CD4-positive, alpha-beta T cell (primary cell): ENCODE data around the gene ZNF747. TPM values are rescaled to one million over a fixed set of nuclear protein-coding genes. Genes with fewer than 3 reads are reported as not detected.

Experiments used
- ATAC-seq: fragments of 200-7000 bp; cut with Tn5 transposase; one replicate; pipeline ENCODE4 v1.10.0; 2022; ENCODE audit warnings: mild to moderate bottlenecking; ENCODE audit not compliant: poor library complexity
- CTCF ChIA-PET: fragments of 350-600 bp; sonication (Branson Sonifier 250); formaldehyde crosslinking; loops from one replicate; lab custom pipeline; 2021; ENCODE audit warnings: antibody characterized with exemption, inconsistent platforms; lab: Charles Lee
- POLR2A ChIA-PET: fragments of 350-600 bp; sonication (Branson Sonifier 250); formaldehyde crosslinking; loops from one replicate; lab custom pipeline; 2021; ENCODE audit warnings: antibody characterized with exemption, inconsistent platforms; lab: Charles Lee
- DNase-seq, 14 experiments: peaks; one replicate each; pipeline ENCODE4 v3.0.0-alpha.2; 2013 to 2020; ENCODE audit warnings: mixed read lengths in 2 of 14
- H3K27ac ChIP-seq, 2 donors: one replicate each; pipeline versions ENCODE4 v1.5.1 to v1.7.0; 2013; ENCODE audit warnings: low read length in 2 of 2, low read depth in 1 of 2, mild to moderate bottlenecking in 1 of 2
- H3K27me3 ChIP-seq, 2 experiments: 1 replicate in 1 of 2; 2 replicates in 1 of 2; pipeline versions ENCODE4 v1.6.1 to v1.7.0; 2013; ENCODE audit warnings: low read length in 2 of 2, control low read depth in 1 of 2, mild to moderate bottlenecking in 1 of 2, moderate library complexity in 1 of 2; ENCODE audit not compliant: insufficient read depth in 2 of 2, control insufficient read depth in 1 of 2
- H3K36me3 ChIP-seq: one replicate; pipeline ENCODE4 v1.6.1; 2013; ENCODE audit warnings: low read length, control low read depth; ENCODE audit not compliant: insufficient read depth
- H3K4me1 ChIP-seq: one replicate; pipeline ENCODE4 v1.6.1; 2013; ENCODE audit warnings: low read length, control low read depth; ENCODE audit not compliant: insufficient read depth
- H3K4me3 ChIP-seq: one replicate; pipeline ENCODE4 v1.5.1; 2013; ENCODE audit warnings: mild to moderate bottlenecking, low read length, moderate library complexity
- H3K9me3 ChIP-seq, 2 experiments: 1 replicate in 1 of 2; 2 replicates in 1 of 2; pipeline versions ENCODE4 v1.6.1 to v1.7.0; 2013; ENCODE audit warnings: low read length in 2 of 2, mild to moderate bottlenecking in 2 of 2, control low read depth in 1 of 2, moderate library complexity in 1 of 2; ENCODE audit not compliant: control insufficient read depth in 1 of 2, insufficient read depth in 1 of 2
- H3K27ac Mint-ChIP-seq: one replicate; pipeline ENCODE4 v1.8.0; 2020; ENCODE audit warnings: mixed read lengths
- H3K27me3 Mint-ChIP-seq: one replicate; pipeline ENCODE4 v1.8.0; 2021; ENCODE audit warnings: mixed read lengths
- H3K36me3 Mint-ChIP-seq: one replicate; pipeline ENCODE4 v1.8.0; 2021; ENCODE audit warnings: low read depth, mixed read lengths
- H3K4me1 Mint-ChIP-seq: one replicate; pipeline ENCODE4 v1.8.0; 2021; ENCODE audit warnings: low read depth, mixed read lengths
- H3K4me3 Mint-ChIP-seq: one replicate; pipeline ENCODE4 v1.8.0; 2020; ENCODE audit warnings: mild to moderate bottlenecking, mixed read lengths
- H3K9me3 Mint-ChIP-seq: one replicate; pipeline ENCODE4 v1.8.0; 2020; ENCODE audit warnings: mixed read lengths
- intact Hi-C, 2 experiments: fragments of 100-400 bp; cut with DNase I in 1 of 2; cut with micrococcal nuclease in 1 of 2; formaldehyde crosslinking; loops; one replicate each; pipeline versions ENCODE4 v1.15.1 to v1.9.0; 2023 to 2025; cut with DNase I, micrococcal nuclease
- total RNA-seq, 174 experiments: library from RNA in 2 of 174; stranded (reverse) in 2 of 174; gene quantifications; one replicate each; pipeline ENCODE4 v1.2.3 and lab custom pipeline; 2021 to 2026
- TF ChIP-seq, protein P1 (sequence below): fragments of 200-600 bp; IDR thresholded peaks from one replicate; pipeline ENCODE4 v1.8.0; 2022; ENCODE audit warnings: antibody characterized with exemption, mild to moderate bottlenecking

Gene ZNF747
- total RNA-seq, 2 experiments from 2014 or later = 6.3 to 6.7 TPM

DNA sequence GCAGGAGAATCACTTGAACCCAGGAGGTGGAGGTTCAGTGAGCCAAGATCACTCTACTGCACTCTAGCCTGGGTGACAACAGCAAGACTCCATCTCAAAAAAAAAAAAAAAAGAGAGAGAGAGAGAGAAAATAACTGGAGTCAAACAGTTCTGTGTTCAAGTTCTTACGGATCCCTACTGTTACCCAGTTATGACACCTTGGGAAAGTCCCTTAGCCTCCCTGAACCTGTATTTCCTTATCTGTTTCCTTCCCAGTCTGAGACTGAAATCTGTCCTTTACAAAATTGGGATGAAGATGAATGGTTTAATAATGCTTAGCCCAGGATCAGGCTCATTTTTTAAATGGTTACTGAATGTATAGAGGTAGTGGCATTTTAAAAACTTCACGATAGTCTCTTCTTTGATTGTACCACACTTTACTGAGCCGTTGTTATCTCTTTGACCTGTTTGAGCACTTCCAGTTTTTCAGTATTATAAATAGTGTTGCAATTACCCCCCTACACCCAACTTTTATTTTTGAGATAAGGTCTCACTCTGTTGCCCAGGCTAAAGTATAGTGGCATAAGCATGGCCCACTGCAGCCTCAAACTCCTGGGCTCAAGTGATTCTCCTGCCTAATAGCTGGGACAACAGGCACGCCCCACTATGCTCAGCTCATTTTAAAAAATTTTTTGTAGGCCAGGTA lies 25.4 kb downstream of the ZNF747 start:
- H3K36me3 Mint-ChIP-seq = peaks cover 85% of the 10 kb centered on the region
- H3K36me3 ChIP-seq = peaks cover 90% of the 10 kb centered on the region
- ChIA-PET CTCF (no interaction called here), POLR2A (no interaction called here)
- TF ChIP-seq, protein P1, sequence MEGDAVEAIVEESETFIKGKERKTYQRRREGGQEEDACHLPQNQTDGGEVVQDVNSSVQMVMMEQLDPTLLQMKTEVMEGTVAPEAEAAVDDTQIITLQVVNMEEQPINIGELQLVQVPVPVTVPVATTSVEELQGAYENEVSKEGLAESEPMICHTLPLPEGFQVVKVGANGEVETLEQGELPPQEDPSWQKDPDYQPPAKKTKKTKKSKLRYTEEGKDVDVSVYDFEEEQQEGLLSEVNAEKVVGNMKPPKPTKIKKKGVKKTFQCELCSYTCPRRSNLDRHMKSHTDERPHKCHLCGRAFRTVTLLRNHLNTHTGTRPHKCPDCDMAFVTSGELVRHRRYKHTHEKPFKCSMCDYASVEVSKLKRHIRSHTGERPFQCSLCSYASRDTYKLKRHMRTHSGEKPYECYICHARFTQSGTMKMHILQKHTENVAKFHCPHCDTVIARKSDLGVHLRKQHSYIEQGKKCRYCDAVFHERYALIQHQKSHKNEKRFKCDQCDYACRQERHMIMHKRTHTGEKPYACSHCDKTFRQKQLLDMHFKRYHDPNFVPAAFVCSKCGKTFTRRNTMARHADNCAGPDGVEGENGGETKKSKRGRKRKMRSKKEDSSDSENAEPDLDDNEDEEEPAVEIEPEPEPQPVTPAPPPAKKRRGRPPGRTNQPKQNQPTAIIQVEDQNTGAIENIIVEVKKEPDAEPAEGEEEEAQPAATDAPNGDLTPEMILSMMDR = no peak
- H3K9me3 Mint-ChIP-seq = no peaks in the 10 kb centered on the region
- peaks cover 5% of the 10 kb centered on the region for H3K4me1 ChIP-seq
- H3K27me3 ChIP-seq = no peaks in the 10 kb centered on the region
- peak overlapping the region; percentile 56 for H3K27ac Mint-ChIP-seq
- no peaks in the 10 kb centered on the region for H3K27me3 Mint-ChIP-seq
- H3K9me3 ChIP-seq = no peaks in the 10 kb centered on the region
- H3K4me1 Mint-ChIP-seq = peaks cover 5% of the 10 kb centered on the region
- intact Hi-C loops = loop anchor here in 1 of 2 experiments (10.0 kb wide), 1 partner anchor 434 kb away; the partner anchor contains the start of gene PPP4C
- no peak overlapping the region for H3K4me3 ChIP-seq
- H3K27ac ChIP-seq = no peak overlapping the region
- DNase-seq (no peak), ATAC-seq (no peak)
- no peak overlapping the region for H3K4me3 Mint-ChIP-seq

DNA sequence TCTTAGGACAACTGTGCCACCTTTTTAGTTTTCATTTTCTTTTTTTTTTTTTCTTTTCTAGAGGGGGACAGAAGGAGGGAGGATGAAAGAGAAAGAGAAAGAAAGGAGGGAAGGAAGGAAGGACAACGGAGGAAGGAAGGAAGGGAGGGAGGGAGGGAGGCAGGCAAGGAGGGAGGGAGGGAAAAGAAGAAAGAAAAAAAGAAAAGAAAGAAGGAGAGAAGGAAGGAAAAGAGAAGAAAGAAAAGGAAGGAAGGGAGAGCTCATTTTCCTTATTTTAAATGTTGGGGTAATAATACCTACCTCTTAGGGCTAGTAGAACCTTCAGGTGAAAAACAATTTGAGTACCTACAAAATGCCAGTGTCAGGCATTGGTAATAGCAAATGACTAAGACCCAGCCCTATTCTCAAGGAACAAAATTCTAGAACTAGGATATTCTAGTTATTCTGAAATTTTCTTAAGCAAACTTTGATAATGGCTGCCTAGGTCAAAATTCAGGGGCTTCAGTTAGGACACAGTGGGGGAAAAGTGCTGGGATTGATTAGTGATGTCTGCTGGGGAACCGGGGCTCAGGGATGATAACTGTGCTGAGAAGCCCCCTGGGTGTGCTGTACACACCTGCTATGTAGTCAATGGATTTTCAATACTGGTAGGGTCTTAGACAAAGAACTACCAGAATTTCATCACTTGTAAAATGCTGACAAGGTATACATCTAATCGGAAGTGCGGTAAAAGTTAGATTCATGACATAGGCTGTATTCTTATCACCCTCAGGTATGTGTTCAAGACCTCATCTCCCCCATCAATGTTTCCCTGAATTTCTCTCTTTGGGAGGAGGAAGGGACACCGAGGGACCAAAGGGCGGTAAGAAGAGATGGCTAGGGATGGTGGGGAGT lies 31.0 kb downstream of the ZNF747 start:
- peaks cover 5% of the 10 kb centered on the region for H3K4me1 Mint-ChIP-seq
- peak overlapping the region; percentile 76 for H3K27ac Mint-ChIP-seq
- ChIA-PET CTCF (no interaction called here), POLR2A (no interaction called here)
- Histone ChIP-seq H3K27me3 (no peaks in the 10 kb centered on the region), H3K4me3 (no peak overlapping the region), H3K27ac (peak overlapping the region in 1 of 2 donors; percentile 2), H3K9me3 (no peaks in the 10 kb centered on the region), H3K36me3 (peaks cover 82% of the 10 kb centered on the region), H3K4me1 (no peaks in the 10 kb centered on the region)
- H3K27me3 Mint-ChIP-seq = no peaks in the 10 kb centered on the region
- peaks cover 59% of the 10 kb centered on the region for H3K36me3 Mint-ChIP-seq
- no peaks in the 10 kb centered on the region for H3K9me3 Mint-ChIP-seq
- H3K4me3 Mint-ChIP-seq = no peak overlapping the region
- DNase-seq (no peak), ATAC-seq (no peak)
- intact Hi-C loops = loop anchor here in 1 of 2 experiments (10.0 kb wide), 1 partner anchor 429 kb away; the partner anchor contains the start of gene PPP4C
- TF ChIP-seq, protein P1 = no peak

DNA sequence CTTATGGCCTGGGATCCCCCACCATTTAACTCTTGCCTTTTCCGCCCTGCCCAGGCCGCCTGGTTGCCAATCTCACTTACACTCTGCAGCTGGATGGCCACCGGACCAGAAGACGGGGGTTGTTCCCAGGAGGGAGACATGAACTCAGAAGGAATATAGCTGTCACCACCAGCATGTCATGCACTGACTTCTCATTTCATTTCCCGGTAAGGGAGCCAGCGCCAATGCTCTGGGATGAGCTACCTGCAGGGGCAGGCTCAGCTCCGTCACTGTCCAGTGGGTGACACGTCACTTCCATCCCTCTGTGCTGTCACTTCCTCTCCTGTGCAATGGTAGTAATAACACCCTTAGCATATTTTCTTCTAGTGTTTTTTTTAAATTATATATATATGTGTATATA lies 35.4 kb downstream of the ZNF747 start:
- Mint-ChIP-seq H3K27me3 (no peaks in the 10 kb centered on the region), H3K4me3 (no peak overlapping the region), H3K27ac (no peak overlapping the region), H3K36me3 (peaks cover 66% of the 10 kb centered on the region), H3K9me3 (no peaks in the 10 kb centered on the region), H3K4me1 (peaks cover 9% of the 10 kb centered on the region)
- ATAC-seq = no peak
- H3K36me3 ChIP-seq = peaks cover 88% of the 10 kb centered on the region
- peaks cover 10% of the 10 kb centered on the region for H3K4me1 ChIP-seq
- no peaks in the 10 kb centered on the region for H3K27me3 ChIP-seq
- intact Hi-C loops = loop anchor here in 1 of 2 experiments (2.0 kb wide), 1 partner anchor 20 kb away; no protein-coding TSS in a partner anchor
- ChIA-PET POLR2A (interaction anchor here (2.1 kb wide), 1 partner anchor 41 kb away, joined by 6 read pairs; no protein-coding TSS in a partner anchor), CTCF (interaction anchor here (0.7 to 1.2 kb wide), 3 partner anchors 50 to 98 kb away, joined by 3 to 4 read pairs (median 4); no protein-coding TSS in a partner anchor)
- TF ChIP-seq, protein P1 = no peak
- no peaks in the 10 kb centered on the region for H3K9me3 ChIP-seq
- H3K27ac ChIP-seq = no peak overlapping the region
- no peak overlapping the region for H3K4me3 ChIP-seq
- DNase-seq = no peak
